ENCODE data around the gene ARAP2. TPM values are rescaled to one million over a fixed set of nuclear protein-coding genes. Genes with fewer than 3 reads are reported as not detected.

The ARAP2 gene
- total RNA-seq, 1 donor, result 3.6 TPM

- H4K20me1 ChIP-seq (ENCODE audit: insufficient read depth, low read length), result no peaks in the 10 kb centered on the region
- no peak overlapping the region for H3K27ac ChIP-seq (ENCODE audit: low read depth, low read length)
- no peak for DNase-seq (ENCODE audit: insufficient read length, low spot score, missing footprints)
- H3K4me3 ChIP-seq (ENCODE audit: insufficient read depth, low read length), result no peak overlapping the region
- no peak for TF ChIP-seq CTCF (IDR thresholded peaks at IDR 0.05; ENCODE audit: extremely low read depth, low read depth, low read length)
- H3K79me2 ChIP-seq (ENCODE audit: insufficient read depth, low read length), result no peaks in the 10 kb centered on the region
- no peak overlapping the region for H3K4me2 ChIP-seq (ENCODE audit: insufficient read depth, low read length)
- H3K4me1 ChIP-seq (ENCODE audit: insufficient read depth, low read length), result no peaks in the 10 kb centered on the region
- H3K9me3 ChIP-seq (ENCODE audit: low read depth, low read length), result no peaks in the 10 kb centered on the region
- no peak overlapping the region for H2AFZ ChIP-seq (ENCODE audit: low read length)
- no peaks in the 10 kb centered on the region for H3K36me3 ChIP-seq (ENCODE audit: insufficient read depth, low read length)
- H3K27me3 ChIP-seq (ENCODE audit: insufficient read depth, low read length), result no peaks in the 10 kb centered on the region
Observed at GRCh38 chr4:36206012-36206411, 38.3 kb downstream of the ARAP2 start.

- peak; percentile 27 for DNase-seq (ENCODE audit: insufficient read length, low spot score, missing footprints)
- H3K27ac ChIP-seq (ENCODE audit: low read depth, low read length), result no peak overlapping the region
- no peaks in the 10 kb centered on the region for H3K9me3 ChIP-seq (ENCODE audit: low read depth, low read length)
- no peaks in the 10 kb centered on the region for H3K4me1 ChIP-seq (ENCODE audit: insufficient read depth, low read length)
- H2AFZ ChIP-seq (ENCODE audit: low read length), result no peak overlapping the region
- no peaks in the 10 kb centered on the region for H4K20me1 ChIP-seq (ENCODE audit: insufficient read depth, low read length)
- H3K36me3 ChIP-seq (ENCODE audit: insufficient read depth, low read length), result no peaks in the 10 kb centered on the region
- no peak for TF ChIP-seq CTCF (IDR thresholded peaks at IDR 0.05; ENCODE audit: extremely low read depth, low read depth, low read length)
- H3K27me3 ChIP-seq (ENCODE audit: insufficient read depth, low read length), result no peaks in the 10 kb centered on the region
- no peaks in the 10 kb centered on the region for H3K79me2 ChIP-seq (ENCODE audit: insufficient read depth, low read length)
- H3K4me2 ChIP-seq (ENCODE audit: insufficient read depth, low read length), result no peak overlapping the region
- H3K4me3 ChIP-seq (ENCODE audit: insufficient read depth, low read length), result no peak overlapping the region
Observed at GRCh38 chr4:36198861-36199260, 45.5 kb downstream of the ARAP2 start.

- no peaks in the 10 kb centered on the region for H3K79me2 ChIP-seq (ENCODE audit: insufficient read depth, low read length)
- no peak overlapping the region for H3K4me3 ChIP-seq (ENCODE audit: insufficient read depth, low read length)
- no peaks in the 10 kb centered on the region for H4K20me1 ChIP-seq (ENCODE audit: insufficient read depth, low read length)
- no peaks in the 10 kb centered on the region for H3K4me1 ChIP-seq (ENCODE audit: insufficient read depth, low read length)
- H2AFZ ChIP-seq (ENCODE audit: low read length), result no peak overlapping the region
- TF ChIP-seq CTCF (IDR thresholded peaks at IDR 0.05; ENCODE audit: extremely low read depth, low read depth, low read length), result no peak
- H3K27me3 ChIP-seq (ENCODE audit: insufficient read depth, low read length), result no peaks in the 10 kb centered on the region
- DNase-seq (ENCODE audit: insufficient read length, low spot score, missing footprints), result no peak
- no peak overlapping the region for H3K4me2 ChIP-seq (ENCODE audit: insufficient read depth, low read length)
- H3K36me3 ChIP-seq (ENCODE audit: insufficient read depth, low read length), result no peaks in the 10 kb centered on the region
- no peak overlapping the region for H3K27ac ChIP-seq (ENCODE audit: low read depth, low read length)
- H3K9me3 ChIP-seq (ENCODE audit: low read depth, low read length), result no peaks in the 10 kb centered on the region
Observed at GRCh38 chr4:36198068-36198808, 46.1 kb downstream of the ARAP2 start.

- Histone ChIP-seq H3K27me3 (ENCODE audit: insufficient read depth, low read length) (no peaks in the 10 kb centered on the region), H3K27ac (ENCODE audit: low read depth, low read length) (no peak overlapping the region), H3K9me3 (ENCODE audit: low read depth, low read length) (no peaks in the 10 kb centered on the region), H3K4me3 (ENCODE audit: insufficient read depth, low read length) (no peak overlapping the region), H2AFZ (ENCODE audit: low read length) (no peak overlapping the region), H3K79me2 (ENCODE audit: insufficient read depth, low read length) (no peaks in the 10 kb centered on the region), H3K4me1 (ENCODE audit: insufficient read depth, low read length) (no peaks in the 10 kb centered on the region), H3K4me2 (ENCODE audit: insufficient read depth, low read length) (no peak overlapping the region), H4K20me1 (ENCODE audit: insufficient read depth, low read length) (no peaks in the 10 kb centered on the region), H3K36me3 (ENCODE audit: insufficient read depth, low read length) (no peaks in the 10 kb centered on the region)
- no peak for DNase-seq (ENCODE audit: insufficient read length, low spot score, missing footprints)
- no peak for TF ChIP-seq CTCF (IDR thresholded peaks at IDR 0.05; ENCODE audit: extremely low read depth, low read depth, low read length)
Observed at GRCh38 chr4:36197501-36197900, 46.8 kb downstream of the ARAP2 start.
